ENCODE data around the gene PMEPA1. TPM values are rescaled to one million over a fixed set of nuclear protein-coding genes. Genes with fewer than 3 reads are reported as not detected.
A peak's percentile ranks its signal among the peaks of the same experiment; 100 is the strongest.

PMEPA1 gene
- total RNA-seq, 4 donors from 2014 or later: 10.4 to 37.8 (median 17.4) TPM

DNA sequence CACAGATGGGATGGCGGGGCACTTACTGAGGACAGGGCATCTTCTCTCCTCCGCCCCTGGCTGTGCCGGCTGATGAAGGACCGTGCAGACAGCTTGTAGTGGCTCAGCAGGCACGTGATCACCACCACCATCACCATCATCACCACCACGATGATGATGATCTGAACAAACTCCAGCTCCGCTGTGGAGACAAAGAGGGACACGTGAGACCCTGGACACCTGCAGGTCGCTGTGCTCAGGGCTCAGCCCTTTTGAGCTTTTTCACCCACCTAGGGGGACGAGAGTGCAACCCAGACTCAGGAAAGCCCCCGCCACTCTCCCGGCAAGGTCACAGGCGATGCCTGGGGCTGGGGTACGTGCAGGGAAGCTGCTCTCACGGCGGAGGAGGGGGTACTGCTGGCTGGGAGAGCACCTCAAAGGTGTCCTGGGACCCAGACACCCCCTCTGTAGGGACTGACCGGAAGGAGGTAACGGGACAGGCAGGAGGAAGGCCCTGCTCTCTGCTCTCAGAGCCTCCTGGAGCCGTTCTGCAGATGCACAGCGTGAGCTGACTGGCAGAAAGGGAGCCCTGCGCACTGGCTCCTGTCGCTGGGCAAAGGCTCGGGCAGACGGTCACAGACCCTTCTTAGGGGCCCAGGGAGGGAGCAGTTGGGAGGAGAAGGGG lies 50.2 kb downstream of the PMEPA1 start:
- Histone ChIP-seq H3K27ac (replicated peaks in 1 of 4) (no peak overlapping the region), H3K4me3 (no peak overlapping the region), H3K4me1 (peaks cover 11 to 59% (median 43%) of the 10 kb centered on the region in 4 donors), H3K27me3 (no peaks in the 10 kb centered on the region), H3K9me3 (no peaks in the 10 kb centered on the region), H3K36me3 (peaks cover 0 to 42% (median 24%) of the 10 kb centered on the region in 4 donors)
- 90% methylated on average over 24 of the region's 24 CpGs for WGBS
- TF ChIP-seq EP300 (IDR thresholded peaks at IDR 0.05): no peak
- TF ChIP-seq, protein P1, sequence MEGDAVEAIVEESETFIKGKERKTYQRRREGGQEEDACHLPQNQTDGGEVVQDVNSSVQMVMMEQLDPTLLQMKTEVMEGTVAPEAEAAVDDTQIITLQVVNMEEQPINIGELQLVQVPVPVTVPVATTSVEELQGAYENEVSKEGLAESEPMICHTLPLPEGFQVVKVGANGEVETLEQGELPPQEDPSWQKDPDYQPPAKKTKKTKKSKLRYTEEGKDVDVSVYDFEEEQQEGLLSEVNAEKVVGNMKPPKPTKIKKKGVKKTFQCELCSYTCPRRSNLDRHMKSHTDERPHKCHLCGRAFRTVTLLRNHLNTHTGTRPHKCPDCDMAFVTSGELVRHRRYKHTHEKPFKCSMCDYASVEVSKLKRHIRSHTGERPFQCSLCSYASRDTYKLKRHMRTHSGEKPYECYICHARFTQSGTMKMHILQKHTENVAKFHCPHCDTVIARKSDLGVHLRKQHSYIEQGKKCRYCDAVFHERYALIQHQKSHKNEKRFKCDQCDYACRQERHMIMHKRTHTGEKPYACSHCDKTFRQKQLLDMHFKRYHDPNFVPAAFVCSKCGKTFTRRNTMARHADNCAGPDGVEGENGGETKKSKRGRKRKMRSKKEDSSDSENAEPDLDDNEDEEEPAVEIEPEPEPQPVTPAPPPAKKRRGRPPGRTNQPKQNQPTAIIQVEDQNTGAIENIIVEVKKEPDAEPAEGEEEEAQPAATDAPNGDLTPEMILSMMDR (IDR thresholded peaks at IDR 0.05): no peak
- no peak for DNase-seq (ENCODE audit: extremely low spot score)
- intact Hi-C loops (cut with DNase I): loop anchor here (5.0 to 10.0 kb wide), 2 partner anchors 62 to 295 kb away; no protein-coding TSS in a partner anchor

DNA sequence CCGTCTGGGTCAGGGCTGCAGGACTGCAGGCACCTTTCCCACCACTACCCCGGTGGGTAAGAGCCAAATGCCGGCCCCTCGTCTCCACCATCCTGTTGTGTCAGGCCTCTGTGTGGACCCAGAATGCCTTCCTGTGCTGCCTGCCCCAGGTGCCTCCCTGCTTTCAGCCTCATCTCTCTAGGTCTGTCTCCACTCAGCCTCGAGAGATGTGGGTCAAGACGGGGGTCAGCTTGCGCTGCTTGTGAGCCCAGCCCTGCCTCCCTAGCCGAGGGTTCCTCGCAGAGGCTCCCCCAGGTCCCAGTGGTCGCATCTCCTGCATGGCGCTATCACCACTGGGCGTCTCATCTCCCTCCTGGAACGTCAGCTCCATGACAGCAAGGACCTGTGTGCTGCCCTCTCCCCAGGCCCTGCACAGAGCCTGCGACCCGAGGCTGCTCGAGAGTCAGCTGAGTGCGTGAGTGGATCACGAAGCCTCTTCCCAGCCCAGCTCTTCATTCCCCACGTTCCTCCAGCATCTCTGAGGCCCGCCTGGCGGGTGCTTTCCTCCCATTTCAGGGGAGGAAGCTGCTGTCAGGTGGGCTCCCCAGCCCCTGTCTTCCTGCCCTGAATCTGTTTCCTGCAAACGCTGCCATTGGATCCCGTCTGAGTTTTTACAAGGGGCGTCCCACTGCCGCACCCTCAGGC lies 50.8 kb downstream of the PMEPA1 start:
- TF ChIP-seq POLR2A (IDR thresholded peaks at IDR 0.05; ENCODE audit: low read depth) (no peak), POLR2AphosphoS5 (IDR thresholded peaks at IDR 0.05) (no peak), EP300 (IDR thresholded peaks at IDR 0.05) (no peak)
- TF ChIP-seq, protein P1 (IDR thresholded peaks at IDR 0.05): no peak
- DNase-seq (ENCODE audit: extremely low spot score): no peak
- H3K27me3 ChIP-seq: no peaks in the 10 kb centered on the region
- peaks cover 0 to 42% (median 24%) of the 10 kb centered on the region in 4 donors for H3K36me3 ChIP-seq
- H3K27ac ChIP-seq (replicated peaks in 1 of 4): no peak overlapping the region
- H3K4me1 ChIP-seq: peaks cover 11 to 55% (median 45%) of the 10 kb centered on the region in 4 donors
- intact Hi-C loops (cut with DNase I): loop anchor here (5.0 to 10.0 kb wide), 2 partner anchors 62 to 296 kb away; no protein-coding TSS in a partner anchor
- WGBS: 86% methylated on average over 25 of the region's 25 CpGs
- no peak overlapping the region for H3K4me3 ChIP-seq
- no peaks in the 10 kb centered on the region for H3K9me3 ChIP-seq

DNA sequence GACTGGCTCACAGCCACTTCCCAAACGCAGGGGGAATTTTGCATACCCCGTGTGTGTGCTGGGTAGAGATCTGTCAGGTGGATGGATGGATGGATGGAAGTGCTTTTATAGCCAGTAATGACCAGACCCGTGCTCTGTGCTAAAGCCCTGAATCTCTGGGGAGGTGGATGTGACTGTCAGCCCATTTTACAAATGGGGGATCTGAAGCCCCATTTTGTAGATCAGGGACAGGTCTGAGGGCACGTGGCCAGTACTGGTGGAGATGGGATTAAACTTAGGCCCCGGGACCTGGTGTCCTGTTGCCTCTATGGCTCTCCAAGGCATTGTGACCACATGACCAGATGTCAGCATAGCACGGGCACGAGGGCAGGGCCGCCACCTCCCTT lies 51.4 kb downstream of the PMEPA1 start:
- no peaks in the 10 kb centered on the region for H3K27me3 ChIP-seq
- H3K4me1 ChIP-seq: peaks cover 11 to 50% (median 40%) of the 10 kb centered on the region in 4 donors
- no peaks in the 10 kb centered on the region for H3K9me3 ChIP-seq
- DNase-seq (ENCODE audit: extremely low spot score): no peak
- no peak overlapping the region for H3K4me3 ChIP-seq
- WGBS: 82% methylated on average over 8 of the region's 8 CpGs
- intact Hi-C loops (cut with DNase I): loop anchor here (5.0 to 10.0 kb wide), 2 partner anchors 61 to 296 kb away; no protein-coding TSS in a partner anchor
- no peak for TF ChIP-seq POLR2A (IDR thresholded peaks at IDR 0.05; ENCODE audit: low read depth)
- no peak for TF ChIP-seq POLR2AphosphoS5 (IDR thresholded peaks at IDR 0.05)
- TF ChIP-seq, protein P1 (IDR thresholded peaks at IDR 0.05): no peak
- H3K36me3 ChIP-seq: peaks cover 0 to 47% (median 25%) of the 10 kb centered on the region in 4 donors
- H3K27ac ChIP-seq (replicated peaks in 1 of 4): no peak overlapping the region

DNA sequence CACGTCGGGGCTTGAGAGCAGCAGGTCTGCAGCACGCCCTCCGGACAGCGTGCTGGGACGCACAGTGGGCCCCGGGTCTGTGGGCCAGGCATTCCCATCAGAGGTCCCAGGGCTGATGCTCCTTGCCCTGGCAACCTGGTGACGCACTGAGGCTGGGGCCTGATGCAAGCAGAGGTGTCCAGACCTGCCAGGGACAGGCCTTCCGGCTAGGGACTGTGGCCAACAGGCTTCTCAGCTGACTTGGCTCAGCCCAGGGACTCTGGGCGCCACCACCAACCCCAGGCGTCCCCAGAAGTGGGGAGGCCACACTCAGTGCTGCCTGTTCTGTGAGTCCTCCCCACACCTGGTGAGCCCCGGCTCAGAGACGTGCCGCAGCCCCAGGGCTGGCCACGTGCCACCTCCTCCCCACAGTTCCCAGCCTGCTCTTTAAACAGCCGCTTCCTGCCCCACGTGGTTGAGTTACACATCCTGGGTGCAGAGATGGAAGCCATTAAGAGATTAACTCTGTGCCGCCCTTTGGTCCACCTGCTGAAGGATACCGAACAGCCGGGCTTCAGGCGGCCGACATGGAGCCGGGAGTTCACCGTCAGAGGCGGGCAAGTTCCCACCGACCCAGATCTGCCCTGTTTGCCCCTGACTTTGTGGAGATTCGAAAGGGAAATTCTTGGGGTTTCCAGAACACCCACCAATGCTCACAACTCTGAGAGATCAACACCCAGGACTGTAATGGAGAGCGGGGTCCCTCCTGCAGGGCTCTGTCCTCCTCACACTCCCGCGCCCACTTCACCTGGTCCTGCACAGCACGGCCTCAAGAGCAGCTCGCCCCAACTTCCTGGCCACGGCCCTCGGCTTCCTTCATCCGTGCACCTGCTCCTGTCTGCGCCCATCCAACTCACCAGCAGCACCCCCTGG lies 52.0 kb downstream of the PMEPA1 start:
- H3K4me1 ChIP-seq: peaks cover 11 to 45% (median 33%) of the 10 kb centered on the region in 4 donors
- 82% methylated on average over 19 of the region's 36 CpGs for WGBS

More for the DNA sequence above, 52.0 kb downstream of the PMEPA1 start:
- H3K36me3 ChIP-seq: peaks cover 0 to 54% (median 30%) of the 10 kb centered on the region in 4 donors
- H3K27ac ChIP-seq (replicated peaks in 1 of 4): peak overlapping the region in 3 of 4 donors; percentile 25 to 44 (median 27)
- H3K27me3 ChIP-seq: no peaks in the 10 kb centered on the region
- H3K9me3 ChIP-seq: no peaks in the 10 kb centered on the region
- intact Hi-C loops (cut with DNase I): loop anchor here (5.0 to 10.0 kb wide), 2 partner anchors 60 to 297 kb away; no protein-coding TSS in a partner anchor
- no peak overlapping the region for H3K4me3 ChIP-seq
- TF ChIP-seq, protein P1 (IDR thresholded peaks at IDR 0.05): no peak
- peak; percentile 11 to 51 for TF ChIP-seq POLR2AphosphoS5 (IDR thresholded peaks at IDR 0.05)
- TF ChIP-seq EP300 (IDR thresholded peaks at IDR 0.05): no peak
- no peak for TF ChIP-seq POLR2A (IDR thresholded peaks at IDR 0.05; ENCODE audit: low read depth)
- peak; percentile 85 for DNase-seq (ENCODE audit: extremely low spot score)
